CD14-positive monocyte (primary cell): ENCODE measurements around the gene LYSMD4. TPM values are rescaled to one million over a fixed set of nuclear protein-coding genes. Genes with fewer than 3 reads are reported as not detected.

Source experiments
- DNase-seq, 3 donors: peaks; one replicate each; pipeline ENCODE4 v3.0.0-alpha.2; 2011 to 2022
- H2AFZ ChIP-seq: 2 replicates; pipeline ENCODE4 v1.6.0; 2012; ENCODE audit warnings: mild to moderate bottlenecking, low read depth, low read length, inconsistent platforms; ENCODE audit not compliant: insufficient read depth, poor library complexity, severe bottlenecking
- H3K27ac ChIP-seq, 2 donors: 1 replicate in 1 of 2; 2 replicates in 1 of 2; pipeline ENCODE4 v1.5.1; 2012 to 2013; ENCODE audit warnings: low read length in 2 of 2, control low read depth in 1 of 2, inconsistent platforms in 1 of 2, low read depth in 1 of 2, mild to moderate bottlenecking in 1 of 2
- H3K27me3 ChIP-seq, 2 donors: one replicate each; pipeline versions ENCODE4 v1.6.0 to v1.6.1; 2011 to 2013; ENCODE audit warnings: low read length in 2 of 2; ENCODE audit not compliant: control insufficient read depth in 2 of 2, insufficient read depth in 2 of 2
- H3K36me3 ChIP-seq, 2 donors: replicated peaks in 1 of 2; 1 replicate in 1 of 2; 2 replicates in 1 of 2; pipeline versions ENCODE4 v1.5.1 to v1.6.1; 2012 to 2013; ENCODE audit warnings: low read length in 2 of 2, control low read depth in 1 of 2, inconsistent platforms in 1 of 2, mild to moderate bottlenecking in 1 of 2; ENCODE audit not compliant: insufficient read depth in 2 of 2, control insufficient read depth in 1 of 2
- H3K4me1 ChIP-seq, 2 donors: 1 replicate in 1 of 2; 2 replicates in 1 of 2; pipeline versions ENCODE4 v1.5.1 to v1.6.1; 2012 to 2013; ENCODE audit warnings: low read length in 2 of 2, control low read depth in 1 of 2, inconsistent platforms in 1 of 2, mild to moderate bottlenecking in 1 of 2, moderate library complexity in 1 of 2; ENCODE audit not compliant: insufficient read depth in 2 of 2, control insufficient read depth in 1 of 2
- H3K4me2 ChIP-seq: replicated peaks from 2 replicates; pipeline ENCODE3; 2012; ENCODE audit warnings: low read length, moderate library complexity, mild to moderate bottlenecking; ENCODE audit not compliant: poor library complexity, severe bottlenecking; ENCODE audit errors: extremely low read depth
- H3K4me3 ChIP-seq, 3 experiments: fragments of 200-600 bp in 1 of 3; sonication (generic) in 1 of 3; replicated peaks in 1 of 3; 1 replicate in 2 of 3; 2 replicates in 1 of 3; pipeline ENCODE4 v1.5.1; 2011 to 2013; ENCODE audit warnings: low read length in 3 of 3, mild to moderate bottlenecking in 3 of 3, control low read depth in 2 of 3, low read depth in 2 of 3, inconsistent platforms in 1 of 3, moderate library complexity in 1 of 3
- H3K79me2 ChIP-seq: 2 replicates; pipeline ENCODE4 v1.6.0; 2012; ENCODE audit warnings: mild to moderate bottlenecking, control low read depth, inconsistent platforms, low read length, moderate library complexity; ENCODE audit not compliant: insufficient read depth
- H3K9ac ChIP-seq: 2 replicates; pipeline ENCODE4 v1.6.0; 2017; ENCODE audit warnings: low read length, mild to moderate bottlenecking; ENCODE audit not compliant: insufficient read depth, poor library complexity, severe bottlenecking
- H3K9me3 ChIP-seq, 2 donors: replicated peaks in 1 of 2; 1 replicate in 1 of 2; 2 replicates in 1 of 2; pipeline versions ENCODE4 v1.5.1 to v1.6.1; 2012 to 2013; ENCODE audit warnings: low read length in 2 of 2, control low read depth in 1 of 2; ENCODE audit not compliant: control insufficient read depth in 1 of 2, insufficient read depth in 1 of 2
- H4K20me1 ChIP-seq: 2 replicates; pipeline ENCODE4 v1.6.0; 2012; ENCODE audit warnings: mild to moderate bottlenecking, low read length, control low read depth, moderate library complexity; ENCODE audit not compliant: insufficient read depth
- H3K27ac Mint-ChIP-seq, 7 donors: one replicate each; pipeline ENCODE4 v1.8.0; 2020; ENCODE audit warnings: mild to moderate bottlenecking in 7 of 7, mixed read lengths in 7 of 7, moderate library complexity in 6 of 7, inconsistent platforms in 2 of 7
- H3K27me3 Mint-ChIP-seq, 3 donors: one replicate each; pipeline ENCODE4 v1.8.0; 2021 to 2022; ENCODE audit warnings: low read depth in 3 of 3, mild to moderate bottlenecking in 3 of 3, mixed read lengths in 3 of 3, moderate library complexity in 3 of 3, inconsistent platforms in 1 of 3
- H3K36me3 Mint-ChIP-seq, 2 donors: one replicate each; pipeline ENCODE4 v1.8.0; 2020; ENCODE audit warnings: mixed read lengths in 2 of 2, inconsistent platforms in 1 of 2, mild to moderate bottlenecking in 1 of 2
- H3K4me1 Mint-ChIP-seq: one replicate; pipeline ENCODE4 v1.8.0; 2020; ENCODE audit warnings: mild to moderate bottlenecking, mixed read lengths
- H3K4me3 Mint-ChIP-seq, 2 donors: one replicate each; pipeline ENCODE4 v1.8.0; 2020; ENCODE audit warnings: mild to moderate bottlenecking in 2 of 2, mixed read lengths in 2 of 2, moderate library complexity in 1 of 2
- H3K9me3 Mint-ChIP-seq, 7 donors: one replicate each; pipeline ENCODE4 v1.8.0; 2020 to 2022; ENCODE audit warnings: mixed read lengths in 7 of 7, mild to moderate bottlenecking in 6 of 7, moderate library complexity in 6 of 7, inconsistent platforms in 2 of 7
- CTCF ChIP-seq: fragments of 200-600 bp; IDR thresholded peaks from one replicate; pipeline ENCODE4 v1.8.0; 2022; ENCODE audit warnings: antibody characterized with exemption, mild to moderate bottlenecking
- WGBS: methylation state at CpG from one replicate; pipeline ENCODE4 v1.1.5; 2013; ENCODE audit warnings: missing lambda C conversion rate; ENCODE audit not compliant: insufficient coverage; 5-methylcytosine and 5-hydroxymethylcytosine counted together
- intact Hi-C, 2 donors: fragments of 100-400 bp; cut with micrococcal nuclease; formaldehyde crosslinking; loops; one replicate each; pipeline versions ENCODE4 v1.15.0 to v1.15.1; 2023
- polyA plus RNA-seq, 3 donors: library from polyadenylated mRNA; depleted of rRNA in 1 of 3; unstranded in 2 of 3; stranded (reverse) in 1 of 3; fragments of 300-500 nt in 2 of 3; fragments of >200 nt in 1 of 3; fragmentation: Illumina TruSeq in 2 of 3; gene quantifications; 1 replicate in 2 of 3; 2 replicates in 1 of 3; pipeline ENCODE4 v1.2.3, GENCODE V29; 2012 to 2021

LYSMD4 gene
- polyA plus RNA-seq, 3 donors: 1.1 to 4.7 (median 2.5) TPM

GRCh38 chr15:99777144-99777543 lies 43.9 kb upstream of the LYSMD4 start:
- no peak overlapping the region for H3K4me3 ChIP-seq
- no peaks in the 10 kb centered on the region for H4K20me1 ChIP-seq
- H3K27ac Mint-ChIP-seq: no peak overlapping the region
- no peaks in the 10 kb centered on the region for H3K9me3 ChIP-seq
- H3K27me3 Mint-ChIP-seq: no peaks in the 10 kb centered on the region
- no peak for DNase-seq
- no peak overlapping the region for H3K4me2 ChIP-seq
- no peaks in the 10 kb centered on the region for H3K27me3 ChIP-seq
- intact Hi-C loops: no loop called here
- no peaks in the 10 kb centered on the region for H3K4me1 Mint-ChIP-seq
- H3K79me2 ChIP-seq: no peaks in the 10 kb centered on the region
- H3K9ac ChIP-seq: no peak overlapping the region
- no peaks in the 10 kb centered on the region for H3K4me1 ChIP-seq
- H3K27ac ChIP-seq: no peak overlapping the region
- H3K36me3 Mint-ChIP-seq: no peaks in the 10 kb centered on the region
- peaks cover 0 to 2% (median 0%) of the 10 kb centered on the region in 7 donors for H3K9me3 Mint-ChIP-seq
- no CpG with 5 or more reads among the region's 1 CpG for WGBS
- no peak overlapping the region for H3K4me3 Mint-ChIP-seq
- TF ChIP-seq CTCF: no peak
- no peak overlapping the region for H2AFZ ChIP-seq
- H3K36me3 ChIP-seq: no peaks in the 10 kb centered on the region

DNA sequence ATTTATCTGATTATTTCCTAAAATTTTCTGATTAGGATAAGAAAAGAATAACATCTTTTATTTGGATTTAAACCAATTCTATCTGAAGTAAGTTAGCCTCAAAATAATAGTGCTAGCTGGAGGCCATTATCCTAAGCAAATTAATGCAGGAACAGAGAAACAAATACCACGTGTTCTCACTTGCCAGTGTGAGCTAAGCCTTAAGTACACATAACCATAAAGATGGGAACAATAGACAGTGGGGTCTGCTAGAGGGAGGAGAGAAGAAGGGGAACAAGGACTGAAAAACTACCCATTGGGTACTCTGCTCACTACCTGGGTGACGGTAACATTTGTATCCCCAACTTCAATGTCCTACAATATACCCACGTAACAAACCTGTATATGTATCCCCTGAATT lies 31.3 kb upstream of the LYSMD4 start:
- Histone ChIP-seq H3K79me2 (no peaks in the 10 kb centered on the region), H3K4me3 (no peak overlapping the region), H3K36me3 (no peaks in the 10 kb centered on the region), H3K4me2 (no peak overlapping the region), H3K27ac (no peak overlapping the region), H3K9me3 (no peaks in the 10 kb centered on the region), H4K20me1 (no peaks in the 10 kb centered on the region), H3K27me3 (no peaks in the 10 kb centered on the region), H3K9ac (no peak overlapping the region), H3K4me1 (no peaks in the 10 kb centered on the region), H2AFZ (no peak overlapping the region)
- H3K27ac Mint-ChIP-seq: no peak overlapping the region
- no peak for DNase-seq
- no peaks in the 10 kb centered on the region for H3K27me3 Mint-ChIP-seq
- H3K4me3 Mint-ChIP-seq: no peak overlapping the region
- WGBS: no CpG with 5 or more reads among the region's 3 CpGs
- no peaks in the 10 kb centered on the region for H3K4me1 Mint-ChIP-seq
- intact Hi-C loops: no loop called here
- H3K9me3 Mint-ChIP-seq: no peaks in the 10 kb centered on the region
- no peaks in the 10 kb centered on the region for H3K36me3 Mint-ChIP-seq
- TF ChIP-seq CTCF: no peak
